Measurements from ENCODE around the gene RWDD4.

GRCh38 chr4:183659872-183660242, 872 bp upstream of the RWDD4 start:
- TF ChIP-seq, protein P1, sequence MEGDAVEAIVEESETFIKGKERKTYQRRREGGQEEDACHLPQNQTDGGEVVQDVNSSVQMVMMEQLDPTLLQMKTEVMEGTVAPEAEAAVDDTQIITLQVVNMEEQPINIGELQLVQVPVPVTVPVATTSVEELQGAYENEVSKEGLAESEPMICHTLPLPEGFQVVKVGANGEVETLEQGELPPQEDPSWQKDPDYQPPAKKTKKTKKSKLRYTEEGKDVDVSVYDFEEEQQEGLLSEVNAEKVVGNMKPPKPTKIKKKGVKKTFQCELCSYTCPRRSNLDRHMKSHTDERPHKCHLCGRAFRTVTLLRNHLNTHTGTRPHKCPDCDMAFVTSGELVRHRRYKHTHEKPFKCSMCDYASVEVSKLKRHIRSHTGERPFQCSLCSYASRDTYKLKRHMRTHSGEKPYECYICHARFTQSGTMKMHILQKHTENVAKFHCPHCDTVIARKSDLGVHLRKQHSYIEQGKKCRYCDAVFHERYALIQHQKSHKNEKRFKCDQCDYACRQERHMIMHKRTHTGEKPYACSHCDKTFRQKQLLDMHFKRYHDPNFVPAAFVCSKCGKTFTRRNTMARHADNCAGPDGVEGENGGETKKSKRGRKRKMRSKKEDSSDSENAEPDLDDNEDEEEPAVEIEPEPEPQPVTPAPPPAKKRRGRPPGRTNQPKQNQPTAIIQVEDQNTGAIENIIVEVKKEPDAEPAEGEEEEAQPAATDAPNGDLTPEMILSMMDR (conservative IDR thresholded peaks at IDR 0.05; ENCODE audit: low read length) = no peak
- no peak for TF ChIP-seq EZH2phosphoT487 (IDR thresholded peaks at IDR 0.05; ENCODE audit: borderline replicate concordance, low read depth, low read length)
